Skeletal muscle tissue (tissue), 4 donors: ENCODE data around the gene ASCL2. TPM values are rescaled to one million over a fixed set of nuclear protein-coding genes. Genes with fewer than 3 reads are reported as not detected.

Source experiments
- H3K27ac ChIP-seq: one replicate; pipeline ENCODE4 v1.7.0; 2013; ENCODE audit warnings: mild to moderate bottlenecking, low read depth, low read length, inconsistent platforms
- H3K27me3 ChIP-seq, 3 donors: one replicate each; pipeline ENCODE4 v1.7.0; 2013; ENCODE audit warnings: low read length in 3 of 3; ENCODE audit not compliant: control insufficient read depth in 3 of 3, insufficient read depth in 3 of 3
- H3K36me3 ChIP-seq, 3 donors: one replicate each; pipeline ENCODE4 v1.7.0; 2013; ENCODE audit warnings: low read length in 3 of 3; ENCODE audit not compliant: control insufficient read depth in 3 of 3, insufficient read depth in 3 of 3
- H3K4me1 ChIP-seq, 3 donors: one replicate each; pipeline ENCODE4 v1.7.0; 2013; ENCODE audit warnings: low read length in 3 of 3, mild to moderate bottlenecking in 3 of 3; ENCODE audit not compliant: control insufficient read depth in 3 of 3, insufficient read depth in 3 of 3
- H3K4me3 ChIP-seq, 3 donors: one replicate each; pipeline ENCODE4 v1.7.0; 2013; ENCODE audit warnings: low read length in 3 of 3
- H3K9ac ChIP-seq, 3 donors: one replicate each; pipeline ENCODE4 v1.7.0; 2013; ENCODE audit warnings: low read length in 3 of 3, mild to moderate bottlenecking in 3 of 3, moderate library complexity in 2 of 3, low read depth in 1 of 3
- H3K9me3 ChIP-seq, 3 donors: one replicate each; pipeline ENCODE4 v1.7.0; 2013; ENCODE audit warnings: low read length in 3 of 3; ENCODE audit not compliant: control insufficient read depth in 3 of 3
- total RNA-seq: library from RNA; depleted of rRNA; stranded (reverse); fragments of >200 nt; gene quantifications from one replicate; pipeline ENCODE4 v1.2.3, GENCODE V29; 2014
- donor health status: Osteomylitis.

The ASCL2 gene
- total RNA-seq, 1 donor from 2014 or later: not detected

GRCh38 chr11:2302896-2303626, 32.7 kb upstream of the ASCL2 start:
- Histone ChIP-seq H3K9me3 (no peaks in the 10 kb centered on the region), H3K9ac (peak overlapping the region in 1 of 3 donors; percentile 8), H3K27me3 (peaks cover 0 to 5% (median 5%) of the 10 kb centered on the region in 3 donors), H3K36me3 (no peaks in the 10 kb centered on the region), H3K4me1 (peaks cover 14 to 20% (median 20%) of the 10 kb centered on the region in 3 donors), H3K4me3 (no peak overlapping the region), H3K27ac (no peak overlapping the region)

DNA sequence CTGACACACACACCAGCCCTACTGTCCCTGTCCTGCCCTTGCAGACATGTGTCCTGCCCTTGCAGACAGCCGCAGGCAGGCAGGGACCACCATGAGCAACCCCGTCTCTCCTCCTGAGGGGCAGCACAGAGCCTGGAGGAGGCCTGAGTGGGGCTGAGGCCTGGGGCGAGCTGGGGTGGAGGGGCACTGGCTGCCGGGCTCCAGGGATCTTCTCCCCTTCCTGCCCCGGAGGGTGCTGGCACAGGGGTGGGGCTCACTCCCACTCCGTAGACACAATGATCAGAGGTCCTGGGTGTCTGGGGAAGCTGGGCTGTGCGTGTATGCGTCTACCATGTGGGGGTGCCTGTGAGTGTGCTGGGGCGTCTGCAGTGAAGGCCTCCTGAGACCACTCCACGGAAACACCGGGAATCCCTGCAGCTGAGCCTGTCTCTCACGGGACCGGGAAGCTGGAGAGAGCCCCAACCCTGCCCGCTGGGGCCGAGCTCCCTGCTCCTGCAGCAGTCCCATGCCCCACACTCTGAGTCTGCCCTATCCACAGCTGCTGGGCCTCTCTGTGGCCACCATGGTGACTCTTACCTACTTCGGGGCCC, 32.0 kb upstream of the ASCL2 start:
- H3K9ac ChIP-seq: no peak overlapping the region
- H3K36me3 ChIP-seq: no peaks in the 10 kb centered on the region
- H3K9me3 ChIP-seq: no peaks in the 10 kb centered on the region
- H3K27me3 ChIP-seq: peaks cover 0 to 7% (median 5%) of the 10 kb centered on the region in 3 donors
- H3K4me3 ChIP-seq: no peak overlapping the region
- H3K4me1 ChIP-seq: peaks cover 14 to 19% (median 18%) of the 10 kb centered on the region in 3 donors
- H3K27ac ChIP-seq: no peak overlapping the region

GRCh38 chr11:2301631-2302305, 31.4 kb upstream of the ASCL2 start, which contains the start of the genes C11orf21 and TSPAN32:
C11orf21 (minus strand) TSS chr11:2301918; CDS start chr11:2301808, 110 bp downstream.
TSPAN32 (plus strand) TSS chr11:2302013; CDS start chr11:2302150, 137 bp downstream.
- peaks cover 12 to 14% (median 14%) of the 10 kb centered on the region in 3 donors for H3K4me1 ChIP-seq
- H3K9me3 ChIP-seq: no peaks in the 10 kb centered on the region
- H3K4me3 ChIP-seq: no peak within 1 kb of the TSS
- H3K9ac ChIP-seq: no peak within 1 kb of the TSS
- H3K27me3 ChIP-seq: peaks cover 0 to 11% (median 7%) of the 10 kb centered on the region in 3 donors
- H3K36me3 ChIP-seq: no peaks in the 10 kb centered on the region
- H3K27ac ChIP-seq: no peak within 1 kb of the TSS

- no peaks in the 10 kb centered on the region for H3K36me3 ChIP-seq
- no peak overlapping the region for H3K27ac ChIP-seq
- no peak overlapping the region for H3K4me3 ChIP-seq
- H3K9me3 ChIP-seq: no peaks in the 10 kb centered on the region
- H3K27me3 ChIP-seq: peaks cover 0 to 15% (median 7%) of the 10 kb centered on the region in 3 donors
- peaks cover 9 to 13% (median 11%) of the 10 kb centered on the region in 3 donors for H3K4me1 ChIP-seq
- H3K9ac ChIP-seq: no peak overlapping the region
Measured at GRCh38 chr11:2300936-2301630, 30.7 kb upstream of the ASCL2 start.

- Histone ChIP-seq H3K27ac (no peak overlapping the region), H3K27me3 (peaks cover 0 to 15% (median 7%) of the 10 kb centered on the region in 3 donors), H3K4me3 (no peak overlapping the region), H3K36me3 (no peaks in the 10 kb centered on the region), H3K9me3 (no peaks in the 10 kb centered on the region), H3K9ac (no peak overlapping the region), H3K4me1 (peaks cover 2 to 6% (median 4%) of the 10 kb centered on the region in 3 donors)
Measured at GRCh38 chr11:2300290-2300935, 30.0 kb upstream of the ASCL2 start.

GRCh38 chr11:2299773-2300172, 29.4 kb upstream of the ASCL2 start:
- no peak overlapping the region for H3K9ac ChIP-seq
- peaks cover 0 to 15% (median 7%) of the 10 kb centered on the region in 3 donors for H3K27me3 ChIP-seq
- no peaks in the 10 kb centered on the region for H3K9me3 ChIP-seq
- H3K4me3 ChIP-seq: no peak overlapping the region
- H3K27ac ChIP-seq: no peak overlapping the region
- H3K4me1 ChIP-seq: peaks cover 0 to 5% (median 0%) of the 10 kb centered on the region in 3 donors
- H3K36me3 ChIP-seq: no peaks in the 10 kb centered on the region

GRCh38 chr11:2298795-2299761, 28.7 kb upstream of the ASCL2 start:
- Histone ChIP-seq H3K9me3 (no peaks in the 10 kb centered on the region), H3K27ac (no peak overlapping the region), H3K4me3 (no peak overlapping the region), H3K4me1 (peaks cover 0 to 5% (median 0%) of the 10 kb centered on the region in 3 donors), H3K9ac (no peak overlapping the region), H3K27me3 (peaks cover 0 to 15% (median 7%) of the 10 kb centered on the region in 3 donors), H3K36me3 (no peaks in the 10 kb centered on the region)

GRCh38 chr11:2298131-2298794, 27.9 kb upstream of the ASCL2 start:
- peaks cover 0 to 15% (median 9%) of the 10 kb centered on the region in 3 donors for H3K27me3 ChIP-seq
- no peaks in the 10 kb centered on the region for H3K36me3 ChIP-seq
- H3K4me1 ChIP-seq: peaks cover 0 to 5% (median 0%) of the 10 kb centered on the region in 3 donors
- no peak overlapping the region for H3K9ac ChIP-seq
- H3K27ac ChIP-seq: no peak overlapping the region
- H3K4me3 ChIP-seq: no peak overlapping the region
- H3K9me3 ChIP-seq: no peaks in the 10 kb centered on the region
